GM18519 (cell line): Measurements from ENCODE around the gene PIK3AP1.
A peak's percentile ranks its signal among the peaks of the same experiment; 100 is the strongest.
"Not testable (repeated sequence)": the region's sequence is repeated elsewhere in the genome, so short reads cannot be mapped to it uniquely, and the experiment has no call there.

ENCODE experiments used
- ATAC-seq: cut with Tn5 transposase; IDR thresholded peaks from one replicate; pipeline ENCODE4 v1.9.1; 2021; ENCODE audit warnings: mild to moderate bottlenecking, moderate library complexity; ENCODE audit not compliant: unreplicated experiment, low FRiP score

PIK3AP1 gene

DNA sequence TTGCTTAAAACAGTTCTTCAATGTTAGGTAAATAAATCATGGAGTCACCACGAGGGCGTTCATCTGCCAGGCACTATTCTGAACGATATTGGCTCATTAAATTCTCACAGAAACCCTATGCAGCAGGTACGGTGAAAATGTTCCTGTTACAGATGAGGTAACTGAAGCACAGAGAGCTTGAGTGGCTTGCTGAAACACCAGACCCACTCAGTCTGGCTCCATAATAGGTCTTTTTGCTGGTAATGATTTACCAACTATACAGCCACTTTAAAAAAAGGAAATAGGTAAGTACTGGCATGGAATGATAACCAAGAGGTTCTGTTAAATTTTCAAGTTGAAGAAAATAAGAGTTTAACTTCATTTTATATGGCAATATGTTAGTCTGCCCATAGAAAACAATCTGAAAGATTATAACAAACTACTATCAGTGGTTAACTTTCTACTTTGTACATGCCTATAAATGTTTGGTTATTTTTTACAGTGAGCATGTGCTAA, 132.2 kb downstream of the PIK3AP1 start:
- no peak for ATAC-seq

DNA sequence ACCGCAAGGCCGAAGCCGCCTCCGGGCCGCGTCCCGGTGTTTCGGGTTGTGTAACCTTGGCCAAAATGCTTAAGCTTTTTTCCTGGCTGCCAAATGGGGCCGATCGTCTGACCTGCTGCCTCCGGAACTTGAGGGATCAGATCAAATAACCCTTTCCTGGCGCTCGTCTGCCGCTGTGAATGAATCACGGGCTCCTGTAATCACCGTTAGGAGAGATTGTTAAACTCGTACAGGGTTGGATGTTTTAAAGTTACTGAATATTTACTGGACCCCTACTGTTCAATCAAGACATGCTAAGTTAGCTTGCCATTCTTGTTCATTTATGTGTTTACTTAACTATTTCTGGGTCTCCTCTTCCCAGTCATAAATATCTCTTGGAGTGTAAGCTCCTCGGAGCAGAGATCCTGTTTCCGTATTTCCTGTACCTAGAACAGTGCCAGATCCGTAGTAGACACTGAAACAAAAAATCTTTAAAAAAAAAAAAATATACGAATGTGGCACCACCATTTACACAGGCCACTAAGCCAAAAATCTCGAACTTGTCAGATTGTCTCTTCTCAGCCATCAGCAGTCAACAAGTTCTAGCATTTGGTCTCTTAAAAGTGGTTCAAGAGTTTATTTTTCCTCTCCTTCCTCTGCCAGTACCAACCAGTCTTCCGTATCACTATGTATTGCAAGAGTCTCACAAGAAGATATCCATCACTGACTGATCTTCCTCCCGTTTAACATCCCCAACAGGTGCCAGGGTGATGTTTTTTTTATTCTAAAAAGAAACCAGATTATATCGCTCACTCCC, 132.9 kb downstream of the PIK3AP1 start:
- ATAC-seq = no peak

DNA sequence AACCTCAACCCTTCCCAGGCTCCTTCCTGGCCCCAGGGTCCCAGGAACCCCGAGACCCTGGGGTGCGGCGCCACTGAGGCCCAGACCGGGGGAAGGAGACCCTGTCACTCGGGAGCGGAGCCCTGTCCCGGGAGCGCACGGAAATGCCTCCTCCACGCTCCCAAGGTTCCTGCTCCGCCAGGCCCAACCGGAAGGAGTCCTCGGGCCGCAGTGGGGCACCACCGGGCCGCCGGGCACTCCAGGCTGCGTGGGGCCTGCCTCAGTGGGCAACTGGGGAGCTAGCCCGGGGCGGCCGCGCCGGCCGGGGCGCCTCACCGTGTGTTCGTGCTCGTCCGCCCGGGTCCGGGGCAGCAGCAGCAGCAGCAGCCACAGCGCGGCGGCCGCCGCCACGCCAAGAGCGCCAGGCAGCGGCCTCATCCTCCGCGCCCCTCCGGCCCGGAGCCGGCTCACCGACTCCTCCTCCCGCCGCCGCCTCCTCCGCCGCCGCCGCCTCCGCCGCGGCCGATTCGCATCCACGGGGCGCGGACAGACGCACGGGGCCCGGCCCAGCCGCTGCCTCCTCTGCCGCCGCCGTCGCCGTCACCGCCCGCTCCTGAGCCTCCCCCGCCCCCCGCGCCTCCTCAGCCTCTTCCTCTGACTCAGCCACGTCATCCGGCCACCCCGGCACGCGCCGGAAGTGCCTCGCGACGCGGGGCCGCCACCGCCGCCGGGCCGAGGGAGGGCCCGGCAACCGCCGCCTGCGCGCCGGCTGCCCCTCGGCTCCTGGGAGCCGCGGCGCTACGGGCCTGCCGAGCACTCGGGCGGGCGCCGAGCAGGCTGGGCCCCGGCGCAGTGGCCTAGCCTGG, 133.7 kb downstream of the PIK3AP1 start, which contains the start of gene TM9SF3:
Gene TM9SF3, minus strand, starts transcription at position 594 of the 845 bp plus-strand sequence. Its CDS starts 177 bp downstream, at position 417.
- peak; percentile 39 for ATAC-seq

DNA sequence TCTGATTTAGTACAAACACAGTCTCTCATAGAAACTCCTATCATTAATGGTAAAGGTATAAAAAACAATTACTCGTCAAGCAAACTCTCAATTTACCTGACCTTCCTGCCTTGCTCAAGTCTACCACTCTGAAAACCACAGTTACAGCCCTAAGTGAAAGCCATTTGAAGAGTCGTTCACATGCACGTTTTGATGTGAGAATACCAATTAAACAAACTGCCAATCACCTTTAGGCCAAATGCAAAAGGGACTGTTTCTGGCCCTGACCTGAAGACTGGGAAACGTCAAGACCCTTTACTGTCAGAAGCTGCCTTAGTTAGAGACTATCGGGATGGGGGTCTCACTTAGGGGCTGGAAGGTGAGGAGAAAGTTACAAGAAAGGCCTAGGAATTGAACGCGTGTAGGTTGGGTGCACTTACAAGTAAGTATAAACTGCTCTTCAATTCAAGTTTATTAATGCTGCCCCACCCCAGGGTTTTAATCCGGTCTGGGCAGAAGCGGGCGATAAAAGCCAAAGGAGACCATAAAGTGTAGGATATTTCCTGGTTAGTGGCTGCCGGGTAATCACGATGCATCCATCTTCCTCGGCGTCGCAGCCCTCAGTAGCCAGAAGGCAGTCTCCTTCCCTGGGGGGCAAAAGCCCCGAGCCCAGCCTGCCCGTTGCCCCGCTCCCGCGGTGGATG, 134.4 kb downstream of the PIK3AP1 start:
- ATAC-seq = peak; percentile 16

DNA sequence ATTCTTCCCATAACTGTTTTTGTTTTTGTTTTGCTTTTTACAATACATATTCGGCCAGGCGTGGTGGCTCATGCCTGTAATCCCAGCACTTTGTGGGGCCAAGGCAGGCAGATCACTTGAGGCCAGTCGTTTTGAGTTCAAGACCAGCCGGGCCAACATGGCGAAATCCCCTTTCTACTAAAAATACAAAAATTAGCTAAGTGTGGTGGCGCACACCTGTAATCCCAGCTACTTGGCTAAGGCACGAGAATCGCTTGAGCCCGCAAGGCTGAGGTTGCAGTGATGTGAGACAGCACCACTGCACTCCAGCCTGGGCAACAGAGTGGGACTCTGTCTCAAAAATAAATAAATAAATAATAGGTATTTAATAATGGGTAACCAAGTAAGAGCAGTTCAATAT, 135.8 kb downstream of the PIK3AP1 start:
- no peak for ATAC-seq

DNA sequence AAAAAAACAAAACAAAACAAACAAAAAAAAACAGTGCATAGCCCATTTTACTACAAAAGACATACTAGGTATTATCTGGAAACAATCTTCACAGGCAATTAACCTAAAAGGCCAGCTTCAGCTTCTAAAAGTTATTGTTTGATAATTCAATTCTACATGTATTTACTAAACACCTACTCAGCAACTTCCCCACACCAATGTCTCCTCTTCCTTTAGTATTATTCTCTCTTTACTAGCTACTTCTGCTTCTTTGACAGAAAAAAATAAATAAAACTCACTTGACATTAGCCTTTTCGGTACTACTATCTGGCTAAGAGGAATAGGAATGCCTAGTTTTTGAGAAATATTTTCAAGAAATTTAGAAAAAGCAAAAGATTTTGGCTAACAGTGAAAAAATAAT, 136.3 kb downstream of the PIK3AP1 start:
- no peak for ATAC-seq

DNA sequence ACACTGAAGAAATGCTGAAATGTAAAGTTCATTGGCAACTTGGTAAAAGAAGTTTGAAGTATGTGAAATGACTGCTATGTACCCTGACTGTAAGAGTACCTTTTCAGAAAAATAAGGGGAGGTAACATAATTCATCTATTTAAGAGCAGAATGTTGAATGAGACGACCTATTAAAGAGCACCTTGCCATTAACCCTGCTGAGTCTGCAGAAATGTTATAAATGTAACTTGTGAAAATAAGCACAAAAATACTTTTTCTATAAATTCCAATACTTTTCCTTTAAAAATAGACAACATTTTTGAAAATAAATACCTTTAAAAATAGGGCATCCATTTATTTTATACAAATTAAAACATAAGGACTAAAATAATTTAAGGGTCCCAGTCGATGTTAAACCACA, 141.2 kb downstream of the PIK3AP1 start:
- ATAC-seq = no peak

DNA sequence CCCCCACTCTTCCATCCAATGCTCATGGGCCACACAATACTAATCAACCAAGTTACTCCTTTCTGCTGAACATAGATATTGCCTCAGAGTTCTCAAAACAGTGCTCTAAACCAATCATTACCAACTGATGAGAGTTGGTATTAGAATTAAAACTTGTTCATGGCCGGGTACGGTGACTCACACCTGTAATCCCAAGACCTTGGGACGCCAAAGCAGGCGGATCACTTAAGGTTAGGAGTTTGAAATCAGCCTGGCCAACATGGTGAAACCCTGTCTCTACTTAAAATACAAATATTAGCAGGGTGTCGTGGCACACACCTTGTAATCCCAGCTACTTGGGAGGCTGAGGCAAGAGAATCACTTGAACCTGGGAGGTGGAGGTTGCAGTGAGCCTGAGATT, 141.7 kb downstream of the PIK3AP1 start:
- no peak for ATAC-seq

DNA sequence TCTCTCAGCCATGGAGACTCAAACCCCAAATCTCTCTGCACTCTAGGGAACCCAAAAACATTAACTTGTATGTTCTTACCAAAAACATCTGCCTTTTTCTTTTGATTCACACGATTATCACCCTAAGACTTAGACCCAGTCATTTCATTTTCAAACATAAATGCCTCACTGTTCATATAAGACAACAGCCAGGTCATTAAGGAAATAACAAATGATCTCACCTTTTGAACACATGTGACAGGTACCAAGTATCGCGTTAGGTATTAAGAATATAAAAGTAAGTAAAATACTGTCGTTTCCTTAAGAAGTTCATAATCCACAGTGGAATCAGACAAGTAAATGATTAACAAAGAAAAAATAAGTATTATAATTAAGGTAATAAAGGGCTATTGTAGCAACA, 142.3 kb downstream of the PIK3AP1 start:
- ATAC-seq = no peak

DNA sequence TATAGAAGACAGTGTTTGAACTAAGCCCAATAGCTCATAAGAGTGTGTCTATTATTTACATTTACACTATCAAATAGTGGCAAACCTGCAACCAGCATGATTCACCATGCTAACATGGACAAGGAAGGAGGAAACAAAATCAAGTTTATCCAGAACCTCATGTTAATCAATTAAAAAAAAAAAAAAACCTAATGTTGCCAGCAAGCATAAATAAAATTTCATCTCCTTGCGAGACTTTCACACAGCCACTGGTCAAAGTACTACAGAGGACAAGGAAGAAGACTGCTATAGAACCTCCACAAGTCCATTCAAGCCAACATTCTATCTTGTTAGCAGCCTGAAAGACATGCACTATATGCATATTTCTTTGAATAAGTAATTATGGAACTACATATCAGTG, 143.2 kb downstream of the PIK3AP1 start:
- ATAC-seq = no peak

DNA sequence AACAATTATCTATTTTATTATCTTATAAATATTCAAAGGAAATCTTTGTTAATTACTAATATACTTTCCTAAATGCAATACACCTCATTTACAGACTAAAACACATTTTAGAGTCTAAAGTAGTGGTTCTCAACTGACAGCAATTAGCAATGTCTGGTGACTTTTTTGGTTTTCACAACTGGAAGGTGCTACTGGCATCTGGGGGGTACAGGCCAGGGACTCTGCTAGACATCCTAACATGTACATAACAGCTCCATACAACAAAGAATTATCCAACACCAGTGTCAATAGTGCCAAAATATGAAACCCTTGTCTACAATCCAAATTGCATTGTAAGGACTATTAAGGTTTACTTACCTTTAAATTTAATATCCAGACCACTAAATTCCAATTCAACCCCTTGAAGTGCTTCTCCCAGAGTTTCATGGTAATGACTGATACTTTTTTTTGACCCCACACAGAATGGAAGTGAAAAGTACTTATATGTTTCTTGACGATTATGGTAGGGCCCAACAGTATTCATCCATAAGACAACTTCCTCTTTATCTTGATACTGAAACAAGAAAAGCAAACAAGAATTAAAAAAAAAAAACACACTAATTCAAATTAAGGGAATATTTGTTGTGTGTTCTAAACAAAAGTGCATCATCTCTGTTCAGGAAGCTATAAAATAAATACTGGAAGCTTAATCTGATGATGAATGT, 143.9 kb downstream of the PIK3AP1 start:
- no peak for ATAC-seq

DNA sequence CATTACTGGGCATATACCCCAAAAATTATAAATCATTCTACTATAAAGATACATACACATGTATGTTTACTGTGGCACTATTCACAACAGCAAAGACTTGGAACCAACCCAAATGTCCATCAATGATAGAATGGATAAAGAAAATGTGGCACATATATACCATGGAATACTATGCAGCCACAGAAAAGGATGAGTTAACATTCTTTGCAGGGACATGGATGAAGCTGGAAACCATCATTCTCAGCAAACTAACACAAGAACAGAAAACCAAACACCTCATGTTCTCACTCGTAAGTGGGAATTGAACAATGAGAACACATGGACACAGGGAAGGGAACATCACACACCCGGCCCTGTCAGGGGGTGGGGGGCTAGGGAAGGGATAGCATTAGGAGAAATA, 145.8 kb downstream of the PIK3AP1 start:
- ATAC-seq = not testable (repeated sequence)

DNA sequence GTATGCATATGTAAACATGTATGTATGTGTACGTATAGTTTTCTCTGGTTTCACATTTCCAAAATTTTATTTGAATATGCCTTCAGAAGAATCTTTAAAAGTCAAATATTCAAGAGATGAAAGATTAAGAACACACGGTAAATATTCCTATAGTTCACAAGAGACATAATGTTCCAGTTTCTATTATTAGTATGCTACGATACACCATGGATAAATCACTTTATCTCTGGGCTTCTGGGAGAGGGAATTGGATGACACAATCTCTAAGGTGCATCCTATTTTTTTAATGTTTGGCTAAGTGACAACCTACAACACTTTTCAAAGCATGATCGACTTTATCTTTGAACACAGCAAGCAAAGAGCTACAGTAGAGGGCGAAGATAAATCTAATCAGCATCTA, 147.3 kb downstream of the PIK3AP1 start:
- no peak for ATAC-seq

DNA sequence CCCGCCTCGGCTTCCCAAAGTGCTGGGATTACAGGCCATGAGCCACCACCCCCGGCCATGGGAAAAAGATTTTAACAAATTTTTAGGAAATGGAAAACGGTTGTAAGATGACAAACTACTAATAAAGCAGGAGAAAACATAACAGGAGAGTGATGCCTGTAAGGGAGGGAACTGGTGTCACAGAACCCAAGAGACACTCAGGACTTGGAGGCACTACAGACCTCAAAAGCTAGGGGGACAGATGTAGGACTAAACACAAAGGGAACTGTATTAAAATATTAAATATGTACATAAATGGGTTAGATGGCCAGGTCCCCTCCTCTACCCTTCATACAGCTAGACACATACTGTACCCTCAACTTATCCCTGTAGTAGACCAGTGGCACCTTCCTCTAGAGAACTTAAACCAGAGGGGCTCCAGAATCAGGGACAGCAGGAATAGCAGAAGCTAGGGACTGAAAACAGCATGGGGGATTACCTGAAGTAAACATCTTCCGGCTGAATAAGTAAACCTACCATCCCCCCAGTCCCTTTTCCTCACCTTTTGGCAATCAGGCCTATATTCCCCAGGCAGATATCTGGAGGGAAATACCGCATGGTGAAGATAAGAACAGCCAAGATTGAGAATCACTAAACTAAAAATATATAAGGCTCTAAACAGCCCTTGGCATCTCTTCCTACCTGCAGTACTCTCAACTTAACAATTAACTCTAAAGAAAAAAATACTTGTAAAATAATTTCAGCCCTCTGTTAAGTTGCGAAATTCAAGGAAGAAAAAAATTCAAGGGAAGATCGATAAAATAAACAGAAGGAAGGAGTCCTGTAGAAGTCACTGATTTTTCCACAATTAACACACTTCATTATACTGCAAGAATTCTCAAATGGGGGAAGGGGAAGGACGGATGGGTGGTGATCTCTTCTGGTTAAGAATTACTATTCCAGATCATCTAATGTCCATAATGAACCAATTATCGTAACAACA, 149.0 kb downstream of the PIK3AP1 start:
- no peak for ATAC-seq

DNA sequence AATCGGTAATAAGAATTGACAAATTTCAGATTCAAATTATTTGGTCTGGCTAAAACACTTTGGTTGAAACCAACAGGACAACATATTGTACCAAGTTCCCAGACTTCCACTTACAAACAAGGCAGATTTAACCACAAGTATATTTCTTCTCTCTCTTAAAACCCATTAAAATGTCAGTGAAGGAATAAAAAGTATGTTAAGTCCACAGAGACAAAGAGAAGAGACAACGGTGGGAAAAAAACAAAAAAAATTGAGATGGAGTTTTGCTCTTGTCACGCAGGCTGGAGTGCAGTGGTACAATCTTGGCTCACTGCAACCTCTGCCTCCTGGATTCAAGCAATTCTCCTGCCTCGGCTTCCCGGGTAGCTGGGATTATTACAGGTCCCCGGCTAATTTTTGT, 149.8 kb downstream of the PIK3AP1 start:
- no peak for ATAC-seq

DNA sequence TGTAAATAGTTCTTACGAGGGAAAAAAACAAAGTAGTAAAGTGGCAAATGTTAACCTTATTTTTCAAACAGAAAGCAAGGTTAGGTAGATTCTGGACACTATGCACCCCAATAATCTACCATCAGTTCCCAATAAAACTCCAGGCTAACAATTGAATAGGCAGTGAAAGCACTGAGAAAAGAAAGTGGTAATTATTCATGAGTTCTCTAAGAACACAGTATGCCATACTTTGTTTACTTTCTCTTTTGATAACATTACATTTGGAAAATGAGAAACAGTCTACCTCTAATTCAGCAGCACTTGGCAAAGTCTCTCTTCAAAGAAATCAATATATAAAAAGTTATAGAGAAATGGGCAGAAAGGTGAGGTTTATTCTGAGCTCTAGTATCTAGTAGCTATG, 151.9 kb downstream of the PIK3AP1 start:
- ATAC-seq = no peak

DNA sequence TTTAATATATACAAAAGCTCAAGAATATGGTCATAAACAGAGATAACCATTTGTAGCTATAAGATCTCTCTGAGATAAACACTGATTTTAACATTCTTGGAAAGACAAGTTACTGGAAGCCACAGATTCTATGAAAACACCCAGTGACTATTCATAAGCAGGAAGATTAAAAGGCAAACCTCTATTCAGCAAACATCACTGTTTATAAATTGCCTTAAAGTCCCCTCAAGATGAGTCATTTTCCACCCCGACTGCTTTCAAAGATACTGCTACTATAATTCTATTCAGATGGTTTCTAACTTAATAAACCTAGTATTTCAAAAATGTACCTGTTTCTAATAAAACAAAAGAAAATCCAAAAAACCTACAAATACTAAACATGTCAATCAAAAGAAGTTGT, 154.5 kb downstream of the PIK3AP1 start:
- no peak for ATAC-seq

DNA sequence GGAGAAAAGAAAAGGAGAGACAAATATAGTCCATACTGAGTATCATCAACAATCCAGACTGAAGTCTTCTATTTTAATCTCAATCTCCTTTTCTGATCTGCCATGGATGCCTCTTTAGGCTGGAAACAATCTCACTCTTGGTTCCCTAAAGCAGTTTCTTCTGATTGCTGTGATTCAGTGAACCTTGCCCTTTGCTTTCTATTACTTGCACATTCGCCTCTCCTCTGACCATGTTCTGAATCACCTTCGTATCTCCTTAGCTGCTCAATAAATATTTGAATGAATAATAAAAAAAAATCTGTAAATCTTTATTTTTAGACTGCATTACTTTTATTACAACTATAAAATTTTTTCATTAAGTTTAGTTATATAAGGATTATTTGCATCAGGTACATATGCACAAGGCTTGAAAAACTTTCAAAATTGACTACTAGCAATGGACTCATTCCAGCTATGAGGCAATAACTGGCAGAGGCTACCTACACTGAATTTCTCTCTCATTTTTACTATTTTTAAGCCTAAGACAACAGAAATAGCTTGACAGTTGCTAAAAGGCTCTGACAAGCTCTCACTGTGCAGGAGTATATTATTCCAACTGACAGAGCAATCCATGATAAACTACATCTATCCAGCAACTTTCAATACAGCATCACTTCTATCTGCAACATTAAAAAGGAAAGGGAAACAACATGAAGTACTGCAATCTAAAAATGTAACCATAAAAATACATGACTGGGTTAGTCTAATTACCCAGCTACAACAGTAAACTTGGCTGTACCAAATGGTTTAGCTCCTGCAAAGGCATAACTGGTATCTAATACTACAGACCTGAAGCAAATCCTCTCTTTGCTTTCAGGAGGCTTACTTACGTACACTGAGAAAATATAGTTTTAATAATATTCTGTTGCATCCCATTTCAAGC, 159.1 kb downstream of the PIK3AP1 start:
- ATAC-seq = no peak
